ENCODE data around the gene SLC13A3. TPM values are rescaled to one million over a fixed set of nuclear protein-coding genes. Genes with fewer than 3 reads are reported as not detected.

Gene SLC13A3
- total RNA-seq, 1 donor from 2014 or later = 0.66 TPM

DNA sequence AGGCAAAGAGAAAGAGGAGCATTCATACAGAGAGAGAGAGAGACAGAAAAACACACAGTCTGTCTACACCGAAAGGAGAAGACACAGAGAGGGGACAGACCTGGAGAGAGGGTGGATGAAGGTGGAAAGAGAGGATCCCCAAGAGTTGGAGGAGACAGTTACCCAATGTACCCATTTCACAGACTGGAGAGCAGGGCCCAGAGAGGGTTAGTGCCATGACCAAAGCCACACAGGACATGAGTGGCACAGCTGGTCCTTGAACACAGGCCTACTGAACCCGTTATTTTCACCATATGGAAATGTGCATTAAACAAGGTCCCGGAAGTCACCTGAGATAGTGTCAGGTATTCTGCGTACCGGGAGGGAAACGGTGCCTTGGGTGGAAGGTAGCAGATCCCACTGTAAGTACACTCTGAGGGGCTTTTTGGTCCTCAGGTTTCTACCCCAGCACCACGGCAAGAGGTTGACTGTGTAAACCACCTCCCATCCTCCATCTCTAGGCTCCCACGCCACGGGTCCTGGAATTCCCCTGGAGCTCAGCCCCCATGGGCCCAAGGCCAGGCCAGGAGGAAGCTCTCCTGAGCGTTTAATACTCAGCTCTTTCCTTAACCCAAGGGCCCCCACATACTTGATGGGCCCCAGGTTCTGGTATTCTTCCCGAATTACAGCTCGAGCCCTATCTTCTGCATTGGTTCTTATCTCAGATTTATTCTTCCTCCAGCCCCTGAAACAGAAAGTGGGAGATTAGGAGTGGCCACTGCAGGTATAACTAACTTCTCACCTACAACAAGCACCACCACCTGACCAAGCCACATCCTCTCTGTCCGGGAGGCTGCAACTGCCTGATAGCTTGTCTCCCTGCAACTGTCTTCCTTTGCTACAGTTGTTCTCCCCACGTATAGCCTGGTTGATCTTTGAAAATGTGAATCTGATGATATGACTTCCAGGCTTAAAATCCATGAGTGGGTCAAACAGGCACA lies 62.4 kb downstream of the SLC13A3 start:
- Histone ChIP-seq H3K79me2 (ENCODE audit: insufficient read depth, low read length) (no peaks in the 10 kb centered on the region), H2AFZ (ENCODE audit: low read depth, low read length) (no peak overlapping the region), H3K4me3 (ENCODE audit: insufficient read depth, low read depth, low read length) (no peak overlapping the region), H3K4me2 (ENCODE audit: low read length) (no peak overlapping the region), H3K36me3 (ENCODE audit: insufficient read depth, low read length) (no peaks in the 10 kb centered on the region), H3K9me3 (ENCODE audit: insufficient read depth, low read depth, low read length) (no peaks in the 10 kb centered on the region), H3K4me1 (ENCODE audit: insufficient read depth, low read length) (no peaks in the 10 kb centered on the region), H3K9ac (ENCODE audit: low read length) (no peak overlapping the region), H3K27me3 (ENCODE audit: insufficient read depth, low read length) (no peaks in the 10 kb centered on the region), H4K20me1 (ENCODE audit: insufficient read depth, low read length) (no peaks in the 10 kb centered on the region), H3K27ac (ENCODE audit: low read depth, low read length) (no peak overlapping the region)
- DNase-seq (ENCODE audit: low read depth) (no peak), FAIRE-seq (no peak)
- Mint-ChIP-seq H3K4me1 (ENCODE audit: low read depth, unreplicated experiment) (no peaks in the 10 kb centered on the region), H3K36me3 (ENCODE audit: low read depth, unreplicated experiment) (no peaks in the 10 kb centered on the region), H3K4me3 (ENCODE audit: unreplicated experiment) (no peak overlapping the region), H3K9me3 (ENCODE audit: unreplicated experiment) (no peaks in the 10 kb centered on the region), H3K27me3 (ENCODE audit: low read depth, unreplicated experiment) (no peaks in the 10 kb centered on the region), H3K27ac (ENCODE audit: unreplicated experiment) (no peak overlapping the region)
- no peak for TF ChIP-seq CTCF (IDR thresholded peaks at IDR 0.05; ENCODE audit: insufficient read depth, low read depth, low read length)
- no peak for TF ChIP-seq EZH2 (IDR thresholded peaks at IDR 0.05; ENCODE audit: insufficient read depth, low read length)

- H3K9me3 Mint-ChIP-seq (ENCODE audit: unreplicated experiment) = no peaks in the 10 kb centered on the region
- H2AFZ ChIP-seq (ENCODE audit: low read depth, low read length) = no peak overlapping the region
- no peaks in the 10 kb centered on the region for H3K36me3 Mint-ChIP-seq (ENCODE audit: low read depth, unreplicated experiment)
- H3K27me3 Mint-ChIP-seq (ENCODE audit: low read depth, unreplicated experiment) = no peaks in the 10 kb centered on the region
- DNase-seq (ENCODE audit: low read depth) (no peak), FAIRE-seq (no peak)
- H3K9me3 ChIP-seq (ENCODE audit: insufficient read depth, low read depth, low read length) = no peaks in the 10 kb centered on the region
- H3K9ac ChIP-seq (ENCODE audit: low read length) = no peak overlapping the region
- no peak overlapping the region for H3K27ac Mint-ChIP-seq (ENCODE audit: unreplicated experiment)
- no peaks in the 10 kb centered on the region for H3K27me3 ChIP-seq (ENCODE audit: insufficient read depth, low read length)
- no peak overlapping the region for H3K4me3 ChIP-seq (ENCODE audit: insufficient read depth, low read depth, low read length)
- no peak overlapping the region for H3K4me2 ChIP-seq (ENCODE audit: low read length)
- H3K4me1 ChIP-seq (ENCODE audit: insufficient read depth, low read length) = no peaks in the 10 kb centered on the region
- H3K36me3 ChIP-seq (ENCODE audit: insufficient read depth, low read length) = no peaks in the 10 kb centered on the region
- no peaks in the 10 kb centered on the region for H3K79me2 ChIP-seq (ENCODE audit: insufficient read depth, low read length)
- H3K4me3 Mint-ChIP-seq (ENCODE audit: unreplicated experiment) = no peak overlapping the region
- TF ChIP-seq EZH2 (IDR thresholded peaks at IDR 0.05; ENCODE audit: insufficient read depth, low read length) (no peak), CTCF (IDR thresholded peaks at IDR 0.05; ENCODE audit: insufficient read depth, low read depth, low read length) (no peak)
- H3K27ac ChIP-seq (ENCODE audit: low read depth, low read length) = no peak overlapping the region
- no peaks in the 10 kb centered on the region for H3K4me1 Mint-ChIP-seq (ENCODE audit: low read depth, unreplicated experiment)
- H4K20me1 ChIP-seq (ENCODE audit: insufficient read depth, low read length) = no peaks in the 10 kb centered on the region
These were observed 63.3 kb downstream of the SLC13A3 start for GRCh38 chr20:46587986-46588385.

GRCh38 chr20:46586724-46587123 lies 64.5 kb downstream of the SLC13A3 start:
- H3K4me3 ChIP-seq (ENCODE audit: insufficient read depth, low read depth, low read length) = no peak overlapping the region
- no peaks in the 10 kb centered on the region for H3K4me1 Mint-ChIP-seq (ENCODE audit: low read depth, unreplicated experiment)
- TF ChIP-seq EZH2 (IDR thresholded peaks at IDR 0.05; ENCODE audit: insufficient read depth, low read length) (no peak), CTCF (IDR thresholded peaks at IDR 0.05; ENCODE audit: insufficient read depth, low read depth, low read length) (no peak)
- no peaks in the 10 kb centered on the region for H3K36me3 Mint-ChIP-seq (ENCODE audit: low read depth, unreplicated experiment)
- FAIRE-seq (no peak), DNase-seq (ENCODE audit: low read depth) (no peak)
- no peak overlapping the region for H3K4me2 ChIP-seq (ENCODE audit: low read length)
- no peak overlapping the region for H3K9ac ChIP-seq (ENCODE audit: low read length)
- H3K79me2 ChIP-seq (ENCODE audit: insufficient read depth, low read length) = no peaks in the 10 kb centered on the region
- no peak overlapping the region for H2AFZ ChIP-seq (ENCODE audit: low read depth, low read length)
- no peak overlapping the region for H3K27ac ChIP-seq (ENCODE audit: low read depth, low read length)
- H3K27me3 ChIP-seq (ENCODE audit: insufficient read depth, low read length) = no peaks in the 10 kb centered on the region
- H3K27ac Mint-ChIP-seq (ENCODE audit: unreplicated experiment) = no peak overlapping the region
- H3K36me3 ChIP-seq (ENCODE audit: insufficient read depth, low read length) = no peaks in the 10 kb centered on the region
- no peaks in the 10 kb centered on the region for H3K9me3 ChIP-seq (ENCODE audit: insufficient read depth, low read depth, low read length)
- H3K27me3 Mint-ChIP-seq (ENCODE audit: low read depth, unreplicated experiment) = no peaks in the 10 kb centered on the region
- H3K9me3 Mint-ChIP-seq (ENCODE audit: unreplicated experiment) = no peaks in the 10 kb centered on the region
- no peak overlapping the region for H3K4me3 Mint-ChIP-seq (ENCODE audit: unreplicated experiment)
- no peaks in the 10 kb centered on the region for H3K4me1 ChIP-seq (ENCODE audit: insufficient read depth, low read length)
- no peaks in the 10 kb centered on the region for H4K20me1 ChIP-seq (ENCODE audit: insufficient read depth, low read length)

Data from astrocyte (in vitro differentiated cells and primary cell).